Kidney (tissue), 14 donors: Measurements from ENCODE around the gene KASH5. TPM values are rescaled to one million over a fixed set of nuclear protein-coding genes. Genes with fewer than 3 reads are reported as not detected.

Experiments used
- DNase-seq, 5 donors: peaks; one replicate each; pipeline ENCODE4 v3.0.0-alpha.2; 2013 to 2020
- FAIRE-seq: peaks from 2 replicates; lab custom pipeline; 2012; peaks lifted over from hg19 to GRCh38; lab: Jason Lieb, UNC
- H3K27ac ChIP-seq, 2 donors: one replicate each; pipeline ENCODE4 v1.7.0; 2013; ENCODE audit warnings: low read depth in 2 of 2, low read length in 2 of 2, inconsistent platforms in 1 of 2
- H3K27me3 ChIP-seq: one replicate; pipeline ENCODE4 v1.7.1; 2013; ENCODE audit warnings: low read length, inconsistent platforms; ENCODE audit not compliant: control insufficient read depth, insufficient read depth
- H3K36me3 ChIP-seq, 3 donors: one replicate each; pipeline versions ENCODE4 v1.7.0 to v1.7.1; 2013; ENCODE audit warnings: low read length in 3 of 3, control low read depth in 1 of 3, inconsistent platforms in 1 of 3; ENCODE audit not compliant: insufficient read depth in 3 of 3, control insufficient read depth in 2 of 3
- H3K4me1 ChIP-seq, 3 donors: one replicate each; pipeline versions ENCODE4 v1.7.0 to v1.7.1; 2013; ENCODE audit warnings: low read length in 3 of 3, inconsistent platforms in 1 of 3, low read depth in 1 of 3; ENCODE audit not compliant: control insufficient read depth in 2 of 3, insufficient read depth in 2 of 3
- H3K4me3 ChIP-seq, 3 donors: one replicate each; pipeline versions ENCODE4 v1.7.0 to v1.8.1; 2013; ENCODE audit warnings: low read length in 3 of 3, control low read depth in 1 of 3, inconsistent platforms in 1 of 3
- H3K9ac ChIP-seq, 3 donors: one replicate each; pipeline versions ENCODE4 v1.7.0 to v1.7.1; 2013; ENCODE audit warnings: low read length in 3 of 3, control low read depth in 1 of 3, inconsistent platforms in 1 of 3
- H3K9me3 ChIP-seq, 3 donors: one replicate each; pipeline versions ENCODE4 v1.7.0 to v1.7.1; 2013; ENCODE audit warnings: low read length in 3 of 3, control low read depth in 1 of 3, inconsistent platforms in 1 of 3; ENCODE audit not compliant: control insufficient read depth in 2 of 3, insufficient read depth in 1 of 3
- CTCF ChIP-seq: IDR thresholded peaks from 3 replicates; pipeline ENCODE4 v1.5.1; 2012; ENCODE audit warnings: mild to moderate bottlenecking, moderate library complexity, borderline replicate concordance; ENCODE audit not compliant: insufficient read depth; ENCODE audit errors: extremely low read depth
- intact Hi-C: fragments of 100-400 bp; cut with DNase I; formaldehyde crosslinking; loops from one replicate; pipeline ENCODE4 v1.11.1; 2022
- polyA plus RNA-seq: library from polyadenylated mRNA; stranded (reverse); fragments of 350-450 nt; fragmentation: Illumina TruSeq; extraction: RNeasy Lipid Tissue Mini Kit (QIAGEN cat#74804); gene quantifications from one replicate; pipeline ENCODE4 v1.2.3, GENCODE V29; 2014; ENCODE audit warnings: low read depth, low replicate concordance; ENCODE audit not compliant: insufficient read depth
- total RNA-seq: library from RNA; stranded (reverse); fragmentation: NEBNext Ultra II Directional; extraction: Animal tissue kit (Norgen Biotek cat#: 25700); gene quantifications from one replicate; pipeline ENCODE4 v1.2.1, GENCODE V29; 2021
- donor health status: control.
- donor health status: control.
- donor health status: control.
- donor health status: control.
- donor health status: control.
- donor health status: DM: yes; HTN: yes; CAD: no.
- donor health status: Normal renal cell carcinoma (clear cell type).

Gene KASH5
- total and polyA plus RNA-seq, 2 donors from 2014 or later, result not detected

- no peaks in the 10 kb centered on the region for H3K27me3 ChIP-seq
- no peaks in the 10 kb centered on the region for H3K4me1 ChIP-seq
- no peak overlapping the region for H3K27ac ChIP-seq
- no peak for TF ChIP-seq CTCF
- no peaks in the 10 kb centered on the region for H3K36me3 ChIP-seq
- intact Hi-C loops, result loop anchor here (10.0 kb wide), 1 partner anchor 47 kb away; the partner anchor contains the start of gene SLC17A7
- H3K9ac ChIP-seq, result no peak overlapping the region
- no peak for FAIRE-seq
- DNase-seq, result peak in 1 of 5 donors; percentile 27
- H3K9me3 ChIP-seq, result no peaks in the 10 kb centered on the region
- H3K4me3 ChIP-seq, result no peak overlapping the region
These were observed 10.1 kb downstream of the KASH5 start for GRCh38 chr19:49398001-49398615.

- Histone ChIP-seq H3K9me3 (no peaks in the 10 kb centered on the region), H3K4me3 (no peak overlapping the region), H3K27ac (no peak overlapping the region), H3K4me1 (no peaks in the 10 kb centered on the region), H3K9ac (no peak overlapping the region), H3K36me3 (no peaks in the 10 kb centered on the region), H3K27me3 (no peaks in the 10 kb centered on the region)
- TF ChIP-seq CTCF, result no peak
- intact Hi-C loops, result loop anchor here (10.0 kb wide), 1 partner anchor 46 kb away; the partner anchor contains the start of gene SLC17A7
- DNase-seq, result no peak
- no peak for FAIRE-seq
These were observed 10.9 kb downstream of the KASH5 start for GRCh38 chr19:49398931-49399330.

GRCh38 chr19:49400029-49400428 lies 12.0 kb downstream of the KASH5 start:
- no peak overlapping the region for H3K4me3 ChIP-seq
- DNase-seq (peak in 1 of 5 donors; percentile 18), FAIRE-seq (no peak)
- no peaks in the 10 kb centered on the region for H3K9me3 ChIP-seq
- intact Hi-C loops, result no loop called here
- no peaks in the 10 kb centered on the region for H3K4me1 ChIP-seq
- H3K36me3 ChIP-seq, result no peaks in the 10 kb centered on the region
- no peak overlapping the region for H3K27ac ChIP-seq
- H3K27me3 ChIP-seq, result no peaks in the 10 kb centered on the region
- no peak overlapping the region for H3K9ac ChIP-seq
- no peak for TF ChIP-seq CTCF
